SK-N-SH (cell line): Measurements from ENCODE around the gene RSKR. TPM values are rescaled to one million over a fixed set of nuclear protein-coding genes. Genes with fewer than 3 reads are reported as not detected.

ENCODE experiments used
- CTCF ChIA-PET: fragments of 300-600, 350-600 bp; formaldehyde crosslinking; extraction: SDS; loops from one replicate; lab custom pipeline; 2021; lab: Yijun Ruan, JAX
- POLR2A ChIA-PET: fragments of 350-600 bp; sonication (Branson Sonifier 250); formaldehyde crosslinking; extraction: SDS; loops from one replicate; lab custom pipeline; 2020; ENCODE audit warnings: antibody characterized with exemption, inconsistent platforms; lab: Yijun Ruan, JAX
- DNase-seq: peaks from one replicate; pipeline ENCODE4 v3.0.0; 2012
- H2AFZ ChIP-seq: fragments of 200-600 bp; sonication (generic); 2 replicates; pipeline ENCODE4 v1.8.1; 2016; ENCODE audit warnings: antibody characterized with exemption, mild to moderate bottlenecking, low read depth
- H3F3A ChIP-seq: fragments of 200-600 bp; sonication (generic); replicated peaks from 2 replicates; pipeline ENCODE3; 2016; ENCODE audit warnings: antibody characterized with exemption, mild to moderate bottlenecking; ENCODE audit not compliant: insufficient read depth
- H3K27ac ChIP-seq, 2 experiments: fragments of 200-500 bp in 1 of 2; fragments of 200-600 bp in 1 of 2; sonication (Bioruptor generic) in 1 of 2; sonication (generic), shearing (Covaris generic) in 1 of 2; 2 replicates each; pipeline versions ENCODE4 v1.5.1 to v1.6.1; 2014 to 2016; ENCODE audit warnings: low read depth in 2 of 2, inconsistent platforms in 1 of 2, low read length in 1 of 2, mild to moderate bottlenecking in 1 of 2, mixed read lengths in 1 of 2
- H3K27me3 ChIP-seq: fragments of 200-600 bp; sonication (generic), shearing (Covaris generic); 2 replicates; pipeline ENCODE4 v1.6.1; 2016; ENCODE audit warnings: mixed run types; ENCODE audit not compliant: insufficient read depth
- H3K36me3 ChIP-seq, 2 experiments: fragments of 200-500 bp in 1 of 2; fragments of 200-600 bp in 1 of 2; sonication (Bioruptor generic) in 1 of 2; sonication (generic) in 1 of 2; replicated peaks in 1 of 2; 2 replicates each; pipeline versions ENCODE3 to v1.5.1; 2014 to 2016; ENCODE audit warnings: low read length in 1 of 2, mild to moderate bottlenecking in 1 of 2; ENCODE audit not compliant: insufficient read depth in 2 of 2, control insufficient read depth in 1 of 2
- H3K4me1 ChIP-seq, 2 experiments: fragments of 200-500 bp in 1 of 2; fragments of 200-600 bp in 1 of 2; sonication (Bioruptor generic) in 1 of 2; sonication (generic), shearing (Covaris generic) in 1 of 2; 2 replicates each; pipeline versions ENCODE4 v1.5.1 to v1.6.1; 2014 to 2016; ENCODE audit warnings: low read depth in 1 of 2, low read length in 1 of 2, mixed run types in 1 of 2; ENCODE audit not compliant: insufficient read depth in 2 of 2, control insufficient read depth in 1 of 2
- H3K4me2 ChIP-seq: fragments of 200-600 bp; sonication (generic), shearing (Covaris generic); 2 replicates; pipeline ENCODE4 v1.6.1; 2017; ENCODE audit warnings: mixed run types
- H3K4me3 ChIP-seq, 2 experiments: fragments of 200-500 bp in 1 of 2; fragments of 200-600 bp in 1 of 2; sonication (Bioruptor generic) in 1 of 2; sonication (generic), shearing (Covaris generic) in 1 of 2; 2 replicates each; pipeline versions ENCODE4 v1.5.1 to v1.8.1; 2014 to 2016; ENCODE audit warnings: low read depth in 2 of 2, inconsistent platforms in 1 of 2, low read length in 1 of 2, mild to moderate bottlenecking in 1 of 2, mixed read lengths in 1 of 2, moderate library complexity in 1 of 2
- H3K79me2 ChIP-seq: fragments of 200-600 bp; sonication (generic); 2 replicates; pipeline ENCODE4 v1.8.1; 2017; ENCODE audit warnings: mild to moderate bottlenecking; ENCODE audit not compliant: insufficient read depth
- H3K9ac ChIP-seq: fragments of 200-600 bp; sonication (generic); 2 replicates; pipeline ENCODE4 v1.6.1; 2017; ENCODE audit warnings: mixed run types
- H3K9me2 ChIP-seq: fragments of 200-600 bp; sonication (generic); 2 replicates; pipeline ENCODE4 v1.6.1; 2017; ENCODE audit warnings: mixed run types
- H3K9me3 ChIP-seq: fragments of 200-600 bp; sonication (generic); 2 replicates; pipeline ENCODE4 v1.6.1; 2017; ENCODE audit warnings: mixed run types, mild to moderate bottlenecking, moderate library complexity
- H4K20me1 ChIP-seq: fragments of 200-600 bp; sonication (generic); 2 replicates; pipeline ENCODE4 v1.6.1; 2017; ENCODE audit warnings: mild to moderate bottlenecking, mixed run types; ENCODE audit not compliant: insufficient read depth
- CHD2 ChIP-seq: fragments of 150-350 bp; IDR thresholded peaks from 2 replicates; pipeline ENCODE4 v1.6.1; 2018; ENCODE audit warnings: low read length; ENCODE audit not compliant: partially characterized antibody
- CTCF ChIP-seq: fragments of 200-600 bp; sonication (generic); IDR thresholded peaks from 2 replicates; pipeline ENCODE4 v1.6.1; 2017; ENCODE audit warnings: antibody characterized with exemption, mild to moderate bottlenecking, moderate library complexity
- ELF1 ChIP-seq: IDR thresholded peaks from 2 replicates; pipeline ENCODE4 v1.4.0; 2012
- EZH2phosphoT487 ChIP-seq: fragments of 200-600 bp; sonication (generic); IDR thresholded peaks from 2 replicates; pipeline ENCODE4 v1.6.1; 2017; ENCODE audit warnings: low read depth, mixed run types, mild to moderate bottlenecking, antibody characterized with exemption, moderate library complexity, borderline replicate concordance
- FOSL2 ChIP-seq: IDR thresholded peaks from 2 replicates; pipeline ENCODE4 v1.4.0; 2012; ENCODE audit warnings: low read depth, mild to moderate bottlenecking, moderate library complexity, borderline replicate concordance
- FOXM1 ChIP-seq: IDR thresholded peaks from 2 replicates; pipeline ENCODE4 v1.4.0; 2012; ENCODE audit warnings: low read depth, mild to moderate bottlenecking
- GABPA ChIP-seq: IDR thresholded peaks from 2 replicates; pipeline ENCODE4 v1.4.0; 2012; ENCODE audit warnings: low read depth, mild to moderate bottlenecking
- GATA2 ChIP-seq: sonication (generic); formaldehyde crosslinking; IDR thresholded peaks from 2 replicates; pipeline ENCODE4 v1.5.0; 2020; ENCODE audit warnings: mild to moderate bottlenecking, missing genetic modification reagents
- IRF3 ChIP-seq: fragments of 150-350 bp; IDR thresholded peaks from 2 replicates; pipeline ENCODE4 v1.6.1; 2016; ENCODE audit warnings: mild to moderate bottlenecking, low read depth, low read length
- JUND ChIP-seq: IDR thresholded peaks from 2 replicates; pipeline ENCODE4 v1.4.0; 2012
- MEF2A ChIP-seq: IDR thresholded peaks from 2 replicates; pipeline ENCODE4 v1.4.0; 2012; ENCODE audit warnings: low read depth, borderline replicate concordance
- NFIC ChIP-seq: IDR thresholded peaks from 2 replicates; pipeline ENCODE4 v1.4.0; 2012; ENCODE audit warnings: borderline replicate concordance
- NRF1 ChIP-seq: IDR thresholded peaks from 2 replicates; pipeline ENCODE4 v1.6.1; 2012; ENCODE audit warnings: low read depth, mild to moderate bottlenecking, low read length
- PBX3 ChIP-seq: IDR thresholded peaks from 2 replicates; pipeline ENCODE4; 2012
- POLR2AphosphoS5 ChIP-seq: IDR thresholded peaks from 2 replicates; pipeline ENCODE4 v1.6.1; 2012; ENCODE audit warnings: low read depth, low read length
- RAD21 ChIP-seq: IDR thresholded peaks from 2 replicates; pipeline ENCODE4 v1.6.1; 2012; ENCODE audit warnings: mild to moderate bottlenecking, low read length
- SIN3A ChIP-seq: IDR thresholded peaks from 2 replicates; pipeline ENCODE4 v1.6.1; 2012; ENCODE audit warnings: low read depth, mild to moderate bottlenecking, low read length, moderate library complexity, borderline replicate concordance
- TAF1 ChIP-seq: IDR thresholded peaks from 2 replicates; pipeline ENCODE4 v1.6.1; 2012; ENCODE audit warnings: low read depth, mild to moderate bottlenecking, low read length, moderate library complexity, borderline replicate concordance
- YY1 ChIP-seq: IDR thresholded peaks from 2 replicates; pipeline ENCODE4 v1.4.0; 2012; ENCODE audit warnings: low read depth, mild to moderate bottlenecking
- WGBS: methylation state at CpG from one replicate; pipeline ENCODE4 v1.1.6; 2017; ENCODE audit warnings: low lambda C conversion rate; 5-methylcytosine and 5-hydroxymethylcytosine counted together
- polyA plus RNA-seq, 3 experiments: library from polyadenylated mRNA; depleted of rRNA; stranded (reverse); fragments of >200 nt; gene quantifications; 2 replicates each; pipeline ENCODE4 v1.2.3, GENCODE V29; 2012
- TF ChIP-seq, protein P1 (sequence below): IDR thresholded peaks from 2 replicates; pipeline ENCODE4 v1.4.0; 2012; ENCODE audit warnings: low read depth
- TF ChIP-seq, protein P2 (sequence below): IDR thresholded peaks from 2 replicates; pipeline ENCODE4 v1.4.0; 2012; ENCODE audit warnings: low read depth, borderline replicate concordance

RSKR gene
- polyA plus RNA-seq, 1 of the 3 experiments (the other 2 are of a cell fraction), result 7.9 TPM

GRCh38 chr17:28574526-28574925 is 39.5 kb downstream of the RSKR start:
- Histone ChIP-seq H4K20me1 (no peaks in the 10 kb centered on the region), H3K27ac (peak overlapping the region in 1 of 2 experiments; percentile 67; a peak in 1 of 4 replicates), H3K4me1 (peaks cover 4 to 38% of the 10 kb centered on the region in 2 experiments; a peak in 3 of 4 replicates), H3K79me2 (peaks cover 15% of the 10 kb centered on the region), H3K27me3 (no peaks in the 10 kb centered on the region), H3K36me3 (peaks cover 12 to 24% of the 10 kb centered on the region in 2 experiments), H3K4me3 (no peak overlapping the region), H3K9me2 (no peaks in the 10 kb centered on the region), H3K9ac (no peak overlapping the region), H3F3A (peaks cover 13% of the 10 kb centered on the region), H2AFZ (no peak overlapping the region), H3K4me2 (no peak overlapping the region), H3K9me3 (no peaks in the 10 kb centered on the region)
- POLR2A ChIA-PET, result interaction anchor here (1.6 kb wide), 1 partner anchor 169 kb away, joined by 3 read pairs; no protein-coding TSS in a partner anchor
- 88% methylated on average over 4 of the region's 7 CpGs for WGBS
- peak; percentile 18; the same call in 1 of the 2 replicates for TF ChIP-seq CTCF
- TF ChIP-seq, protein P1, sequence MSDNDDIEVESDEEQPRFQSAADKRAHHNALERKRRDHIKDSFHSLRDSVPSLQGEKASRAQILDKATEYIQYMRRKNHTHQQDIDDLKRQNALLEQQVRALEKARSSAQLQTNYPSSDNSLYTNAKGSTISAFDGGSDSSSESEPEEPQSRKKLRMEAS, result no peak
- DNase-seq, result no peak
- CTCF ChIA-PET, result interaction anchor here (0.7 to 1.7 kb wide), 6 partner anchors 15 to 79 kb away, joined by 3 to 4 read pairs (median 3); no protein-coding TSS in a partner anchor

- POLR2A ChIA-PET, result interaction anchor here (1.6 kb wide), 1 partner anchor 169 kb away, joined by 3 read pairs; no protein-coding TSS in a partner anchor
- peaks cover 13% of the 10 kb centered on the region for H3F3A ChIP-seq
- H3K36me3 ChIP-seq, result peaks cover 9 to 19% of the 10 kb centered on the region in 2 experiments
- no peaks in the 10 kb centered on the region for H3K27me3 ChIP-seq
- H3K27ac ChIP-seq, result no peak overlapping the region; a peak in 1 of 4 replicates
- no peak overlapping the region for H3K4me2 ChIP-seq
- TF ChIP-seq IRF3, result no peak
- no peak for TF ChIP-seq GABPA
- TF ChIP-seq FOSL2, result no peak
- no peak for TF ChIP-seq NFIC
- TF ChIP-seq PBX3, result no peak
- TF ChIP-seq POLR2AphosphoS5, result no peak
- no peak for TF ChIP-seq SIN3A
- no peak for TF ChIP-seq MEF2A
- no peak for TF ChIP-seq ELF1
- TF ChIP-seq EZH2phosphoT487, result no peak
- TF ChIP-seq JUND, result no peak
- TF ChIP-seq TAF1, result no peak
- no peak for TF ChIP-seq FOXM1
- no peak for TF ChIP-seq NRF1
- TF ChIP-seq CHD2, result no peak
- TF ChIP-seq GATA2 (CRISPR knock-in tag), result no peak
- TF ChIP-seq YY1, result no peak
- TF ChIP-seq, protein P2, sequence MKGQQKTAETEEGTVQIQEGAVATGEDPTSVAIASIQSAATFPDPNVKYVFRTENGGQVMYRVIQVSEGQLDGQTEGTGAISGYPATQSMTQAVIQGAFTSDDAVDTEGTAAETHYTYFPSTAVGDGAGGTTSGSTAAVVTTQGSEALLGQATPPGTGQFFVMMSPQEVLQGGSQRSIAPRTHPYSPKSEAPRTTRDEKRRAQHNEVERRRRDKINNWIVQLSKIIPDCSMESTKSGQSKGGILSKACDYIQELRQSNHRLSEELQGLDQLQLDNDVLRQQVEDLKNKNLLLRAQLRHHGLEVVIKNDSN, result no peak
- TF ChIP-seq RAD21, result no peak
- peaks cover 17% of the 10 kb centered on the region for H3K79me2 ChIP-seq
- DNase-seq, result no peak
- H3K9me3 ChIP-seq, result no peaks in the 10 kb centered on the region
- no peak overlapping the region for H2AFZ ChIP-seq
- no peak overlapping the region for H3K4me3 ChIP-seq
- 97% methylated on average over 3 of the region's 6 CpGs for WGBS
- H4K20me1 ChIP-seq, result no peaks in the 10 kb centered on the region
- CTCF ChIA-PET, result interaction anchor here (0.7 to 3.1 kb wide), 6 partner anchors 15 to 79 kb away, joined by 3 to 13 read pairs (median 3); no protein-coding TSS in a partner anchor
- H3K4me1 ChIP-seq, result peaks cover 4 to 38% of the 10 kb centered on the region in 2 experiments; a peak in 3 of 4 replicates
- H3K9me2 ChIP-seq, result no peaks in the 10 kb centered on the region
- H3K9ac ChIP-seq, result no peak overlapping the region
These were observed 40.0 kb downstream of the RSKR start for GRCh38 chr17:28573966-28574480.
